Measurements from ENCODE around the gene CPED1.
"Not testable (repeated sequence)": the region's sequence is repeated elsewhere in the genome, so short reads cannot be mapped to it uniquely, and the experiment has no call there.

Gene CPED1

GRCh38 chr7:121157885-121158590 is 169.5 kb downstream of the CPED1 start:
- DNase-seq, result no peak

- no peak for DNase-seq
Observed at GRCh38 chr7:121158665-121159064, 170.2 kb downstream of the CPED1 start.

GRCh38 chr7:121159553-121159952 is 171.0 kb downstream of the CPED1 start:
- no peak for DNase-seq

GRCh38 chr7:121160150-121161008 is 171.9 kb downstream of the CPED1 start:
- no peak for DNase-seq

- DNase-seq, result no peak
Observed at GRCh38 chr7:121163699-121164098, 175.2 kb downstream of the CPED1 start.

- no peak for DNase-seq
Observed at GRCh38 chr7:121164247-121164646, 175.7 kb downstream of the CPED1 start.

GRCh38 chr7:121166916-121167315 is 178.4 kb downstream of the CPED1 start:
- DNase-seq, result no peak

GRCh38 chr7:121167971-121168370 is 179.5 kb downstream of the CPED1 start:
- DNase-seq, result no peak

GRCh38 chr7:121169469-121169868 is 181.0 kb downstream of the CPED1 start:
- DNase-seq, result no peak

- no peak for DNase-seq
Observed at GRCh38 chr7:121172484-121172883, 184.0 kb downstream of the CPED1 start.

GRCh38 chr7:121175826-121176225 is 187.3 kb downstream of the CPED1 start:
- DNase-seq, result no peak

- DNase-seq, result no peak
Observed at GRCh38 chr7:121178452-121178851, 189.9 kb downstream of the CPED1 start.

GRCh38 chr7:121178869-121179497 is 190.5 kb downstream of the CPED1 start:
- DNase-seq, result no peak

- peak in 1 of 2 donors; percentile 16 for DNase-seq
Observed at GRCh38 chr7:121180436-121181063, 192.0 kb downstream of the CPED1 start.

- DNase-seq, result no peak
Observed at GRCh38 chr7:121181357-121181756, 192.8 kb downstream of the CPED1 start.

GRCh38 chr7:121182281-121182680 is 193.8 kb downstream of the CPED1 start:
- no peak for DNase-seq

- DNase-seq, result no peak
Observed at GRCh38 chr7:121182902-121183301, 194.4 kb downstream of the CPED1 start.

- not testable (repeated sequence) for DNase-seq
Observed at GRCh38 chr7:121183883-121184282, 195.4 kb downstream of the CPED1 start.

- DNase-seq, result no peak
Observed at GRCh38 chr7:121186746-121187145, 198.2 kb downstream of the CPED1 start.

- DNase-seq, result no peak
Observed at GRCh38 chr7:121187222-121187621, 198.7 kb downstream of the CPED1 start.

- no peak for DNase-seq
Observed at GRCh38 chr7:121187676-121188075, 199.2 kb downstream of the CPED1 start.

- no peak for DNase-seq
Observed at GRCh38 chr7:121192834-121193233, 204.3 kb downstream of the CPED1 start.

GRCh38 chr7:121195010-121195409 is 206.5 kb downstream of the CPED1 start:
- no peak for DNase-seq
